Measurements from ENCODE around the gene ZNF746.
A peak's percentile ranks its signal among the peaks of the same experiment; 100 is the strongest.

The ZNF746 gene

GRCh38 chr7:149489391-149490024, 8.1 kb downstream of the ZNF746 start:
- DNase-seq: no peak

DNA sequence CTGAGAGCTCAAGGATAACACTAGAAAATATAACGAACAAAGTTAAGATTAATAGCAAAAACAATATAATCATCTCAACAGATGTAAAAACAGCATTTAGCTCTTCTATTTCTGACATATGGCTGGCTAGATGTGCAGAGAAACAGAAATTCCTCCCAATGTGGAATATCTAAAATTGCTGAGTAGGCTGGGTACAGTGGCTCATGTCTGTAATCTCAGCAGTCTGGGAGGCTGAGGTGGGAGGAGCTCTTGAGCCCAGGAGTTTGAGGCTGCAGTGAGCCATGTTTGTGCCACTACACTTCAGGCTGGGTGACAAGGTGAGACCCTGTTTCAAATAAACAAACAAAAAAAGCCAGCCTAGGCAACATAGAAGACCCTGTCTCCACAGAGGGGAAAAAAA, 18.0 kb downstream of the ZNF746 start:
- no peak for DNase-seq

GRCh38 chr7:149478754-149479153, 18.9 kb downstream of the ZNF746 start:
- DNase-seq: no peak

DNA sequence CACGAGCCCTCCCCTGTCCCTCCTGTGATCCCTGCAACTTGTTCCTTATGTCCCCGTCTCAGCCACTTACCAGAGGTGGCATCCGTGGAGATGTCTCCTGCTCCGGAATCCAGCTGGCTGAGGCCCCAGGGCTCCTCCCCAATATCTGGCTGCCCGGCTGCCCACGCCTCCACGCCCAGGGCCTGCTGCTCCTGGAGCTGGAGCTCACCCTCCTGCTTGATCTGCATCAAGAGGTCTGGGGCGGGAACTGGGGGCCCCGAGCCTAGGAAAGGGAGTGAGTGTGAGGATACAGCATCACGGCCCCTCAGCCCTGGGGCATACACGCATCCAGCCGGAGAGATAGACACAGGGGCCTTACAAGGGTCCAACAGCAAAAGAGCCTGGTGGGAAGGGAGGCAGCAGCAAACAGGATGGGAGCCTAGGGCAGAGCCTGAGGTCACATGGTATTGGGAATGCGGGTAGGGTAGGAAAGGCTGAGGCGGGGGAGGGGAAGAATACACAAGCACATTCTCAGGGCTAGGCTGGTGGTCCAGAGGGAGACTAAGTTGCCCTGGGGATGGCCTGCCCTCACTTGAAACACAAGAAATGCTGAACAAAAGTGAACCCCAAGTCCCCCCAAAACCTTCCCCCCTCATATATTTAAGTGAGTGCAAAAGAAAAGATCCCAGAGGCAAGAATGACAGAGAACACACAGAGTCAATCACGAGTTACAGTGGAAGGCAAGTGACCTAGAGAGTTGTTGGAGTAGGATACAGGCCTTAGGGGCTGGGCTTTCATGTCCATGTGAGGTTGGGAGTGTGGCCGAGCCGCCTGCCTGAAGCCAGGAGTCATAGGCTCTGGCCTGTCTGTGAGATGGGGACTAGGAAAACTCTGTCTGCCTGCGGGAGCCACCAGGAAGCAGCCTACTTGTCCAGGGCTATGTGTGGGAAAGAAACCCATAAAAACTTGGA, 19.8 kb downstream of the ZNF746 start:
- peak; percentile 33 for DNase-seq

GRCh38 chr7:149476791-149477190, 20.8 kb downstream of the ZNF746 start:
- DNase-seq: peak; percentile 32

DNA sequence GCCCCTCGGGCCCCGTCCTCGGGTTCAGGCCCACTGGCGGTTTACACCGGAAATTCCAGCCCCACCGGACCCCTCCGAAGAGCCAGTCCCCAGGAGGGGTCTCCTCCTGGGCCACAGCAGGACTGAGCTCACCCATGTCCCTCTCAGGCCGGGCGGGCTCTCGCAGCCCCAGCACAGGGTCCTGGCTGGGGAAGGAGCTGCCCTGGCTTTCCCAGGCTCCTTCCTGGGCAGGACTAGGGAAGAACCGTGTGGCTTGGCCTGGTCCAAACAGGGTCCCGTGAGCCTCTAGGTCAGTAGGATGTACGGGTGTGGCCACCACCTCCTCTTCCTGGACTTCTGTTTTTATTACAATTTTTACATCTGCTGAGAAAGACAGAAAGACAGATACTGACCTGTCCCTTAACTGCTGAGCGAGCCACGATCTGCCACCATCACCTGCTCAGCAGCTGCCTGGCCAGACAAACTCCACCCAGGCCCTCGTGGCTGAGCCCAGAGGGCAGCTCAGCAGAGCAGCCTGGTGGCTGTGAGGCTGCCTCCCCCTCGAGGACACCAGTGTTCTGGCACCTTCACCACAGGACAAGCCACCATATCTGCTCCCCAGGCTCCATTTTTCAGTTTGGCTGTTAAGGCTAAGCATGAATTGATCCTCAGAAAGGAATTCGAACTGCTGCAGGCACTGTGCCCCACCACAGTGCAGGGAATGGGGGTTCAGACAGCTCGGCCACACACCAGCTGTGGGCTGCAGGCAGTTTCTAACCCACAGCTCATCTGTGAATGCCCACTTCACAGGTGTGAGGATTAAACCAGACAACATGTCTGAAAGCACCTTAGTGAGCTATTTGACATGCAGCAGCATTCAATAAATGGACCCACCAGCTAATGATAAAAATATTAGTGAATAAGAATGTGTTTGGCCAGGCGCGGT, 22.2 kb downstream of the ZNF746 start:
- DNase-seq: peak; percentile 51

- peak; percentile 45 for DNase-seq
These were observed 23.1 kb downstream of the ZNF746 start for GRCh38 chr7:149474309-149475120.

- no peak for DNase-seq
These were observed 24.4 kb downstream of the ZNF746 start for GRCh38 chr7:149473251-149473650.

- peak; percentile 45 for DNase-seq
These were observed 26.2 kb downstream of the ZNF746 start for GRCh38 chr7:149471289-149471953.

GRCh38 chr7:149469806-149470205, 27.8 kb downstream of the ZNF746 start:
- DNase-seq: peak; percentile 44

DNA sequence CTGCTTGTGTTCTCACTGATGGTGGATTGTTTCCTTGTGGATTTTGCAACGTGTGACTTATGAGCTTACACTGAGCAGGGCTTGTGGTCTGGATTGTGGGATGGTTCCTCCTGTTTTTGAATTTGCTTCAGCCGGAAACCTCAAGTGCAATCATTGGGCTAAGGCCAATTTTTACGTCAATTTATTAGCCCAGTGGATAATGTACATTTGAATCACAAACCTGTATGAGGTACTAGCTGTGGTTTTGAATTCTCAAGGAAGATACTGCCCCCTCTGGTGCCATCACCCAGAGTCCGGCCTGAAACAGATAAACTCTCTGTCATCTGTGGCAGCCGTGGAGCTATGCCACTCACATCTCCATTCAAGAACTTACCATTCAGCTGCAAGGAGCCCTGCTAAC, 29.4 kb downstream of the ZNF746 start:
- DNase-seq: peak; percentile 44

GRCh38 chr7:149467321-149467859, 30.2 kb downstream of the ZNF746 start:
- DNase-seq: no peak

DNA sequence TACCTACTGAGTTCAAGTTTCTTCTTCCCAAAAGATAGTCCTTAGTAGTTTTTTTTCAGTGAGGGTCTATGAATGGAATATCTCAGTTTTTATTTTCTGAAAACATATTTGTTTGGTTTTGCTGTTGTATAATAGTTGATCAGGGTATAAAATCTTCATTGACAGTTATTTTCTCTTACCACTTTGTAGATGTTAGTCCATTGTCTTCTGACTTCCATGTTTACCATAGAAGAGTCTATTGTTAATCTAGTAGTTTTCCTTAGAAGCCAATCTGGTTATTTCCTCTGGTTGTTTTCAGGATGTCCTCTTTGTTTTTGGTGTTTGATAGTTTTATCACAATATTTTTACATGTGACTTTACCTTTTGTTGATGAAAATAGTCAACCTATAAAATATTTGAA, 31.2 kb downstream of the ZNF746 start:
- DNase-seq: no peak

GRCh38 chr7:149463500-149464161, 34.0 kb downstream of the ZNF746 start:
- no peak for DNase-seq

DNA sequence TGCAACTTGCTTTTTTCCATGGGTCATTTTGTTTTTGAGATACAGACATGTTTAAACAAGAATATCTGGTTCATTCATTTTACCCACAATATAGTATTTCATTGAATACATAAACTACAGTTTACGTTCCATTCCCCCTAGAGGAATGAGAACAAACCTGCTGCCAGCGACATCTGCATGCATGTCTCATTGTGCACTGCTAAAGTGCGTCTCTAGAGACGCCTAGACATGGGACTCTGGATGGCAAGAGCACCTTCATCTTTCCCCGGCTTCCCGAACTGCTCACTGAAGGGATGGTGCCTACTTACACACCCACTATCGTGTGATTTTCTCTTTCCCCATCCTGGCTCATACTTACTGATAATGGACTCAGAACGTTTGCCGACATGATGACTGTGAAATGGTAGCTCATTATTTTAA, 35.5 kb downstream of the ZNF746 start:
- DNase-seq: no peak

GRCh38 chr7:149460493-149461277, 36.9 kb downstream of the ZNF746 start, which contains the start of gene ZNF777:
ZNF777 (minus strand) TSS chr7:149461062; CDS start chr7:149456022, 5,040 bp downstream.
- DNase-seq: peak; percentile 90

- DNase-seq: peak; percentile 73
These were observed 37.8 kb downstream of the ZNF746 start for GRCh38 chr7:149459540-149460452.

DNA sequence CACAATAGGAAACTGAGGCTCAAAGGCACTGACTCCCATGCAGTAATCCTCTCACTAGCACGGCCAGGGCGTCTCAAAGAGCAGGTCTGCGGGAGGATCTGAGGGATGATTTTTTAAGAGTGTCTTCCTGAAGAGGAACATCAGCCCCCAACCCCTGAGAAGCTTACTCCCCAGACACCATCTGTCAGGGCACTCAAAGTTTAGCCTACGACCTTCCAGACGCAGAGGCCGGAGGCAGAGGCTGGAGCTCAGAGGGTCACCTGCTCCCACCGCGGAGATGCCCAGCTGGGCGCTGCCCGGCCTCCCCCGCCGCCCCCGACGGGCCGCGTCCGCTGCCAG, 38.4 kb downstream of the ZNF746 start:
- no peak for DNase-seq

DNA sequence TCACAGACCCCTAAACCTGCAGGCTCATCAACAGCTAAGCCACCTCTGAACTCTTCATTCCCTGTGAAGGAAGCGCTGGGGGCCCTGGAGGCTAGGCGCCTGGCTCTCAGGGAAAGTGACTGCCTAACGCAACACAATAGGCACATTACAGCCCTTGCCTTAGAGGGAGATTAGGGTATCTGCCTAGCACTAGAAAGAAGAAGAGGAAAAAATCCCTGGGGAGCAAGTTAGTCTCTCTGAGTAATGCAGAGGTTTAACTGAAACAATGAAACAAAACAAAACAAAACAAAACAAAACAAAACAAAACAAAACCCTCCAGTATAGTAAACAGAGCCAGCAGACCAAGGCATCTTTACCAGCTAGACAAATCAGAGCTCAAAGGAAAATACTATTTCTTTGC, 39.4 kb downstream of the ZNF746 start:
- DNase-seq: no peak

Data from activated CD8-positive, alpha-beta memory T cell treated with anti-CD3 and anti-CD28 coated beads for 24 hours (primary cell).